Amniotic stem cell (primary cell): ENCODE results near the gene PLEKHG4.
A peak's percentile ranks its signal among the peaks of the same experiment; 100 is the strongest.

Experiments used
- DNase-seq: peaks from one replicate; lab custom pipeline; 2025; lab: John Stamatoyannopoulos, UW

PLEKHG4 gene

DNA sequence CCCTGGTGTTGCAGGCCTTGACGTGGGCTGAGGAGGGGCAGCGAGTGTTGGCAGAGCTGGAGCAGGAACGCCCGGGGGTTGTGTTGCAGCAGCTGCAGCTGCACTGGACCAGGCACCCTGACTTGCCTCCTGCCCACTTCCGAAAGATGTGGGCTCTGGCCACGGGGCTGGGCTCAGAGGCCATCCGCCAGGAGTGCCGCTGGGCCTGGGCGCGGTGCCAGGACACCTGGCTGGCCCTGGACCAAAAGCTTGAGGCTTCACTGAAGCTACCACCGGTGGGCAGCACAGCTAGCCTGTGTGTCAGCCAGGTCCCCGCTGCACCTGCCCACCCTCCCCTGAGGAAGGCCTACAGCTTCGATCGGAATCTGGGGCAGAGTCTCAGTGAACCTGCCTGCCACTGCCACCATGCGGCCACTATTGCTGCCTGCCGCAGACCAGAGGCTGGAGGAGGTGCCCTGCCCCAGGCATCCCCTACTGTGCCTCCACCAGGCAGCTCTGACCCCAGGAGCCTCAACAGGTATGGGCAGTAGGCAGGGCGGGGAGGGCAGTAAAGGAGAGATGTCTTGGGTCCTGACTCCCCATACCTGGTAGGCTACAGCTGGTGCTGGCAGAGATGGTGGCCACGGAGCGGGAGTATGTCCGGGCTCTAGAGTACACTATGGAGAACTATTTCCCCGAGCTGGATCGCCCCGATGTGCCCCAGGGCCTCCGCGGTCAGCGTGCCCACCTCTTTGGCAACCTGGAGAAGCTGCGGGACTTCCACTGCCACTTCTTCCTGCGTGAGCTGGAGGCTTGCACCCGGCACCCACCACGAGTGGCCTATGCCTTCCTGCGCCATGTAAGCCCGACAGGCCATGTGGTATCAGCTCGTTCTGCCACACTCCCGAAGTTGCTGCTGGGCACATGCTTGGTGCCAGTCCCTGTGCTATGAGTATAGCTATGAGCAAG lies 5.6 kb downstream of the PLEKHG4 start:
- no peak for DNase-seq

DNA sequence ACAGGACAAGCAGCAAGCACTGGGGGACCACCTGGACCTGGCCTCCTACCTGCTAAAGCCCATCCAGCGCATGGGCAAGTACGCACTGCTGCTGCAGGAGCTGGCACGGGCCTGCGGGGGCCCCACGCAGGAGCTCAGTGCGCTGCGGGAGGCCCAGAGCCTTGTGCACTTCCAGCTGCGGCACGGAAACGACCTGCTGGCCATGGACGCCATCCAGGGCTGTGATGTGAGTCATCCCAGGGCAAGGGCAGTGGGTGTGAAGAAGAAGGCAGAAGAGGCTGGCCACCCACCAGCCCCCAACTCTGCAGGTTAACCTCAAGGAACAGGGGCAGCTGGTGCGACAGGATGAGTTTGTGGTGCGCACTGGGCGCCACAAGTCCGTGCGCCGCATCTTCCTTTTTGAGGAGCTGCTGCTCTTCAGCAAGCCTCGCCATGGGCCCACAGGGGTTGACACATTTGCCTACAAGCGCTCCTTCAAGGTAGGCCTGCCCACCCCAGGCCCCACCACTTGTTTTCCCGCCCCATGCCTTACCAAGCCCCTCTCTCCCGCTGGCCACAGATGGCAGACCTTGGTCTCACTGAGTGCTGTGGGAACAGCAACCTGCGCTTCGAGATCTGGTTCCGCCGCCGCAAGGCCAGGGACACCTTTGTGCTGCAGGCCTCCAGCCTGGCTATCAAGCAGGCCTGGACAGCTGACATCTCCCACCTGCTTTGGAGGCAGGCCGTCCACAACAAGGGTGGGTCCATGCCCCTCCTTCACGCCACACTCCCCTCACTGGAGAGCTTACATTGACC lies 7.3 kb downstream of the PLEKHG4 start:
- no peak for DNase-seq

GRCh38 chr16:67287960-67288359 lies 8.6 kb downstream of the PLEKHG4 start:
- no peak for DNase-seq

GRCh38 chr16:67291461-67291860 lies 12.1 kb downstream of the PLEKHG4 start:
- DNase-seq = no peak

- no peak for DNase-seq
Observed at GRCh38 chr16:67294171-67294757, 14.9 kb downstream of the PLEKHG4 start.

GRCh38 chr16:67294938-67295361 lies 15.6 kb downstream of the PLEKHG4 start:
- no peak for DNase-seq

- no peak for DNase-seq
Observed at GRCh38 chr16:67296420-67296819, 17.1 kb downstream of the PLEKHG4 start.

GRCh38 chr16:67298277-67298676 lies 18.9 kb downstream of the PLEKHG4 start:
- DNase-seq = no peak

GRCh38 chr16:67299269-67299668 lies 19.9 kb downstream of the PLEKHG4 start:
- no peak for DNase-seq

GRCh38 chr16:67301080-67301782 lies 21.9 kb downstream of the PLEKHG4 start:
- no peak for DNase-seq

- DNase-seq = no peak
Observed at GRCh38 chr16:67302076-67302475, 22.7 kb downstream of the PLEKHG4 start.

DNA sequence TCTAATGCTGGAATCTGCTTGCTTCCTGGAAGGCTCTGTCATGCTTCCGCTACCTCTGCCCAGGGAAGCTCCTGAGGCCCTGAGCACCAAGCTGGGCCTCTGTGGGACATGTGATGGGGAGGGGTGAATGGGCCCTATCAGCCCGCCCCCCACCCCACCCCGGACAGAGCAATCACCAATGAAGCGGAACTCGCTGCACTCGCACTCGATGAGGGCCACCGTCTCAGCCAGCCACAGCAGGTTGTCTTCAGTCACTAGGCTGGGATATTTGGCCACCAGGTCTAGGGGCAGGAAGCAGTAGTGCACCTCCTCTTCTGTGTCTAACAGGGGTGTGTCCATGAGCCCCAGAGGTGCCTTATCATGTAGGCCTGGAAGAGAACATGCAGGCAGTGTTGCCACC lies 23.6 kb downstream of the PLEKHG4 start:
- no peak for DNase-seq

- DNase-seq = no peak
Observed at GRCh38 chr16:67304020-67304419, 24.7 kb downstream of the PLEKHG4 start.

GRCh38 chr16:67305216-67306071 lies 26.1 kb downstream of the PLEKHG4 start:
- no peak for DNase-seq

- no peak for DNase-seq
Observed at GRCh38 chr16:67310561-67310960, 31.2 kb downstream of the PLEKHG4 start.

DNA sequence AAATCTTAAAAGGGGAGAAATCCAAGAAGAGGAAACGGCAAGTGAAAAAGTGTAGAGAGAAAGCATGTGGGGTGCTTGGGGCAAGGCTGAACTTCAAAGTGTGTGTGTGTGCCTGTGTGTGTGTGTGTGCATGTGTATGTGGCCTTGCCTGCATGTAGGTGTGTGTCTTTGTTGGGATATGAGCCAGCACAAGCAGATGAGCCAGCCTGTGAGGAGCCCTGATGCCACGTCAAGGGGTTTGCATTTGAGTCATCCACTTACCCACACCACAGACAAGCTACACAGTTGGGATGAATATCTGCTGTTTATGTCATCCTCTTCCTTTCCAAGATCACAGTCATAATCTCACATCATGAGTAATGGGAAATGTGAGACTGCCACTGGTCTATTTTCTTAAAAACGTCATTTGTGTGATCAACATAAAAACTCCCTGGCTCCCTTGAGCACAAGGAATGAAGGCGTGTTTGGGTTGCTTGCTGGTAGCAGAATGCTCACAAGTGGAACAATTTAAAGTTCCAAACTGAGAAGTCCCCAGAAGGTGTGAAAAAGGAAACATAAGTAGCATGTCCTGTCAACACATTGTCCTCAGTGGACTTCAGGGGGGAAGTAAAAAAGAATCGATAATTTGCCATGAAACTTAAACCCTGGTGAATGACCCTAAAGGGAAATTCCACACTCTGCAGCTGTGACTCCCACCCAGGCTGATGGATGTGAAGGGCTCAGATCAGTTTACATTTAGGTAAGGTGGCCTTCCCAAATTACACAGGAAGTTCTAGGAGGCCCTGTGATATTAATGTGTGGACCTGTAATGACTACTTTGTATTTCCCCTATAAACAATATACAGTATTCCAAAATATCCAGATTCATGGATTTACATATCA lies 32.5 kb downstream of the PLEKHG4 start:
- DNase-seq = peak; percentile 98

- no peak for DNase-seq
Observed at GRCh38 chr16:67312719-67313118, 33.4 kb downstream of the PLEKHG4 start.

GRCh38 chr16:67317853-67318252 lies 38.5 kb downstream of the PLEKHG4 start:
- DNase-seq = no peak

GRCh38 chr16:67326115-67326471 lies 46.8 kb downstream of the PLEKHG4 start:
- no peak for DNase-seq
